B cell (primary cell): ENCODE measurements around the gene SDHAF2. TPM values are rescaled to one million over a fixed set of nuclear protein-coding genes. Genes with fewer than 3 reads are reported as not detected.
A peak's percentile ranks its signal among the peaks of the same experiment; 100 is the strongest.
"Not testable (repeated sequence)": the region's sequence is repeated elsewhere in the genome, so short reads cannot be mapped to it uniquely, and the experiment has no call there.

ENCODE experiments used
- ATAC-seq: fragments of 200-7000 bp; cut with Tn5 transposase; one replicate; pipeline ENCODE4 v1.10.0; 2021; ENCODE audit warnings: low read depth, mild to moderate bottlenecking, moderate number of reproducible peaks, moderate library complexity
- CTCF ChIA-PET: fragments of 350-600 bp; sonication (Branson Sonifier 250); formaldehyde crosslinking; loops from one replicate; lab custom pipeline; 2021; ENCODE audit warnings: antibody characterized with exemption, inconsistent platforms; lab: Charles Lee
- POLR2A ChIA-PET: fragments of 350-600 bp; sonication (Branson Sonifier 250); formaldehyde crosslinking; loops from one replicate; lab custom pipeline; 2021; ENCODE audit warnings: antibody characterized with exemption; lab: Charles Lee
- DNase-seq: peaks from one replicate; pipeline ENCODE4 v3.0.0; 2013
- H2AFZ ChIP-seq: 2 replicates; pipeline ENCODE4 v1.6.1; 2012; ENCODE audit warnings: mild to moderate bottlenecking, low read depth, low read length; ENCODE audit not compliant: insufficient read depth, poor library complexity, severe bottlenecking
- H3K27ac ChIP-seq, 2 donors: 1 replicate in 1 of 2; 2 replicates in 1 of 2; pipeline ENCODE4 v1.5.1; 2012 to 2013; ENCODE audit warnings: low read length in 2 of 2, mild to moderate bottlenecking in 2 of 2, moderate library complexity in 1 of 2
- H3K27me3 ChIP-seq, 4 experiments: fragments of 200-600 bp in 1 of 4; sonication (generic) in 1 of 4; replicated peaks in 1 of 4; 1 replicate in 2 of 4; 2 replicates in 2 of 4; pipeline versions ENCODE4 v1.6.1 to v1.7.0; 2013 to 2016; ENCODE audit warnings: low read length in 3 of 4, mild to moderate bottlenecking in 2 of 4, mixed read lengths in 1 of 4, moderate library complexity in 1 of 4; ENCODE audit not compliant: insufficient read depth in 4 of 4, control insufficient read depth in 3 of 4; ENCODE audit errors: control extremely low read depth in 1 of 4
- H3K36me3 ChIP-seq, 2 experiments: replicated peaks in 1 of 2; 1 replicate in 1 of 2; 2 replicates in 1 of 2; pipeline versions ENCODE4 v1.6.1 to v1.7.1; 2013; ENCODE audit warnings: low read length in 1 of 2; ENCODE audit not compliant: insufficient read depth in 2 of 2, control insufficient read depth in 1 of 2; ENCODE audit errors: control extremely low read depth in 1 of 2, extremely low read depth in 1 of 2
- H3K4me1 ChIP-seq, 2 donors: fragments of 200-600 bp in 1 of 2; sonication (generic) in 1 of 2; 1 replicate in 1 of 2; 2 replicates in 1 of 2; pipeline versions ENCODE4 v1.5.1 to v1.6.1; 2013 to 2017; ENCODE audit warnings: low read length in 2 of 2; ENCODE audit not compliant: control insufficient read depth in 2 of 2, insufficient read depth in 2 of 2
- H3K4me2 ChIP-seq: replicated peaks from 2 replicates; pipeline ENCODE3; 2012; ENCODE audit warnings: mild to moderate bottlenecking, low read depth, low read length; ENCODE audit not compliant: poor library complexity, severe bottlenecking
- H3K4me3 ChIP-seq, 5 experiments: fragments of 200-600 bp in 1 of 5; sonication (generic) in 1 of 5; 1 replicate in 3 of 5; 2 replicates in 2 of 5; pipeline versions ENCODE4 v1.5.1 to v1.7.0; 2011 to 2016; ENCODE audit warnings: low read length in 4 of 5, mild to moderate bottlenecking in 4 of 5, low read depth in 2 of 5, control low read depth in 1 of 5, moderate library complexity in 1 of 5; ENCODE audit not compliant: insufficient read depth in 1 of 5; ENCODE audit errors: control extremely low read depth in 1 of 5, extremely low read depth in 1 of 5
- H3K79me2 ChIP-seq: fragments of 200-600 bp; sonication (generic); one replicate; pipeline ENCODE4 v1.6.0; 2016; ENCODE audit warnings: low read length; ENCODE audit not compliant: control insufficient read depth, insufficient read depth
- H3K9ac ChIP-seq: fragments of 200-600 bp; sonication (generic); 2 replicates; pipeline ENCODE4 v1.6.1; 2017; ENCODE audit warnings: mild to moderate bottlenecking, low read length, moderate library complexity
- H3K9me3 ChIP-seq, 3 donors: one replicate each; pipeline versions ENCODE4 v1.6.1 to v1.7.1; 2013; ENCODE audit warnings: low read length in 2 of 3; ENCODE audit not compliant: control insufficient read depth in 2 of 3, insufficient read depth in 1 of 3; ENCODE audit errors: control extremely low read depth in 1 of 3
- H4K20me1 ChIP-seq: 2 replicates; pipeline ENCODE4 v1.6.0; 2012; ENCODE audit warnings: mild to moderate bottlenecking, low read length; ENCODE audit not compliant: insufficient read depth, control insufficient read depth, poor library complexity, severe bottlenecking
- H3K27ac Mint-ChIP-seq: one replicate; pipeline ENCODE4 v1.8.0; 2021; ENCODE audit warnings: mixed read lengths
- H3K27me3 Mint-ChIP-seq: one replicate; pipeline ENCODE4 v1.8.0; 2021; ENCODE audit warnings: mixed read lengths
- H3K4me1 Mint-ChIP-seq: one replicate; pipeline ENCODE4 v1.8.0; 2021; ENCODE audit warnings: mixed read lengths
- H3K4me3 Mint-ChIP-seq: one replicate; pipeline ENCODE4 v1.8.0; 2021; ENCODE audit warnings: mixed read lengths
- H3K9me3 Mint-ChIP-seq: one replicate; pipeline ENCODE4 v1.8.0; 2022; ENCODE audit warnings: mixed read lengths; ENCODE audit not compliant: insufficient read depth
- EZH2 ChIP-seq: IDR thresholded peaks from 2 replicates; pipeline ENCODE4 v1.6.1; 2012; ENCODE audit warnings: borderline replicate concordance, low read depth, mild to moderate bottlenecking, moderate library complexity, low read length; ENCODE audit not compliant: insufficient read depth, poor library complexity, severe bottlenecking
- WGBS: methylation state at CpG from one replicate; pipeline ENCODE4 v1.1.5; 2013; ENCODE audit warnings: missing lambda C conversion rate; ENCODE audit not compliant: insufficient coverage; 5-methylcytosine and 5-hydroxymethylcytosine counted together
- intact Hi-C: fragments of 100-400 bp; cut with micrococcal nuclease; formaldehyde crosslinking; loops from one replicate; pipeline ENCODE4 v1.10.0; 2022
- polyA plus RNA-seq: library from polyadenylated mRNA; depleted of rRNA; stranded (reverse); fragments of >200 nt; gene quantifications from 2 replicates; pipeline ENCODE4 v1.2.3, GENCODE V29; 2012
- total RNA-seq, 2 donors: library from RNA; stranded (reverse); fragments of 120-200 nt in 1 of 2; gene quantifications; 1 replicate in 1 of 2; 2 replicates in 1 of 2; pipeline versions ENCODE4 v1.2.3 to v1.2.4, GENCODE V29; 2013 to 2022
- TF ChIP-seq, protein P1 (sequence below): fragments of 200-600 bp; IDR thresholded peaks from one replicate; pipeline ENCODE4 v1.8.0; 2022; ENCODE audit warnings: antibody characterized with exemption, mild to moderate bottlenecking

Gene SDHAF2
- total and polyA plus RNA-seq, 2 donors (not counting 1 experiment from before 2014, with no cell fraction given) = 48.9 to 60.8 TPM

DNA sequence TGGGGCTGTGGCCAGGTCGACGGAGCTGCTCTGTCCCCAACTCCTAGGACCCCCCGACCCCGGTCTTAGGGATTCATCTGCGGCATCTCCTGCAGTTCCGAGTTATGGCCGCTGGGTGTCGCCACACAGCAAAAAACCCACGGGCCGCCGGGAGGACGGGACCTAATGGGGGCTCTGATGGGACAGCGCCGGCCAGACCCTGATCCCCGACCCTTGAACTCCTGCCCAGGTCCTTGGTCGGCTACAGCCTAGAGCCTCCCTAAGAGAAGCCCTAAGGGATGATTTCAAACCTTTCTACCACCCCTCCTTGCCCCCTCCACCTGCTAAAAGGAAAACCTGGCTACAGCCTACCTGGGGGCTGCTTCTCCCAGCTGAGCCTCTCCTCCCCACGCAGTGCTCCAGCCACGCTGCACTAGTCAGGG is 47.8 kb downstream of the SDHAF2 start:
- Histone ChIP-seq H3K9me3 (no peaks in the 10 kb centered on the region), H3K27ac (no peak overlapping the region), H3K4me3 (no peak overlapping the region), H3K4me1 (peaks cover 0 to 6% of the 10 kb centered on the region in 2 donors), H3K4me2 (peak overlapping the region; percentile 36), H2AFZ (no peak overlapping the region), H4K20me1 (no peaks in the 10 kb centered on the region), H3K27me3 (peaks cover 0 to 15% (median 0%) of the 10 kb centered on the region in 4 experiments), H3K36me3 (peaks cover 0 to 1% of the 10 kb centered on the region in 2 experiments), H3K9ac (no peak overlapping the region), H3K79me2 (no peaks in the 10 kb centered on the region)
- ChIA-PET POLR2A (no interaction called here), CTCF (interaction anchor here (1.0 to 6.9 kb wide), 8 partner anchors 9 to 216 kb away, joined by 3 to 62 read pairs (median 8); no protein-coding TSS in a partner anchor)
- Mint-ChIP-seq H3K9me3 (no peaks in the 10 kb centered on the region), H3K4me1 (peaks cover 2% of the 10 kb centered on the region), H3K27me3 (peaks cover 7% of the 10 kb centered on the region), H3K27ac (no peak overlapping the region), H3K4me3 (no peak overlapping the region)
- WGBS = 7% methylated on average over 18 of the region's 18 CpGs
- TF ChIP-seq, protein P1, sequence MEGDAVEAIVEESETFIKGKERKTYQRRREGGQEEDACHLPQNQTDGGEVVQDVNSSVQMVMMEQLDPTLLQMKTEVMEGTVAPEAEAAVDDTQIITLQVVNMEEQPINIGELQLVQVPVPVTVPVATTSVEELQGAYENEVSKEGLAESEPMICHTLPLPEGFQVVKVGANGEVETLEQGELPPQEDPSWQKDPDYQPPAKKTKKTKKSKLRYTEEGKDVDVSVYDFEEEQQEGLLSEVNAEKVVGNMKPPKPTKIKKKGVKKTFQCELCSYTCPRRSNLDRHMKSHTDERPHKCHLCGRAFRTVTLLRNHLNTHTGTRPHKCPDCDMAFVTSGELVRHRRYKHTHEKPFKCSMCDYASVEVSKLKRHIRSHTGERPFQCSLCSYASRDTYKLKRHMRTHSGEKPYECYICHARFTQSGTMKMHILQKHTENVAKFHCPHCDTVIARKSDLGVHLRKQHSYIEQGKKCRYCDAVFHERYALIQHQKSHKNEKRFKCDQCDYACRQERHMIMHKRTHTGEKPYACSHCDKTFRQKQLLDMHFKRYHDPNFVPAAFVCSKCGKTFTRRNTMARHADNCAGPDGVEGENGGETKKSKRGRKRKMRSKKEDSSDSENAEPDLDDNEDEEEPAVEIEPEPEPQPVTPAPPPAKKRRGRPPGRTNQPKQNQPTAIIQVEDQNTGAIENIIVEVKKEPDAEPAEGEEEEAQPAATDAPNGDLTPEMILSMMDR = peak; percentile 95
- TF ChIP-seq EZH2 = no peak
- peak; percentile 69 for DNase-seq
- intact Hi-C loops = loop anchor here (1.0 to 2.0 kb wide), 2 partner anchors 40 to 255 kb away; no protein-coding TSS in a partner anchor
- peak; percentile 62 for ATAC-seq

DNA sequence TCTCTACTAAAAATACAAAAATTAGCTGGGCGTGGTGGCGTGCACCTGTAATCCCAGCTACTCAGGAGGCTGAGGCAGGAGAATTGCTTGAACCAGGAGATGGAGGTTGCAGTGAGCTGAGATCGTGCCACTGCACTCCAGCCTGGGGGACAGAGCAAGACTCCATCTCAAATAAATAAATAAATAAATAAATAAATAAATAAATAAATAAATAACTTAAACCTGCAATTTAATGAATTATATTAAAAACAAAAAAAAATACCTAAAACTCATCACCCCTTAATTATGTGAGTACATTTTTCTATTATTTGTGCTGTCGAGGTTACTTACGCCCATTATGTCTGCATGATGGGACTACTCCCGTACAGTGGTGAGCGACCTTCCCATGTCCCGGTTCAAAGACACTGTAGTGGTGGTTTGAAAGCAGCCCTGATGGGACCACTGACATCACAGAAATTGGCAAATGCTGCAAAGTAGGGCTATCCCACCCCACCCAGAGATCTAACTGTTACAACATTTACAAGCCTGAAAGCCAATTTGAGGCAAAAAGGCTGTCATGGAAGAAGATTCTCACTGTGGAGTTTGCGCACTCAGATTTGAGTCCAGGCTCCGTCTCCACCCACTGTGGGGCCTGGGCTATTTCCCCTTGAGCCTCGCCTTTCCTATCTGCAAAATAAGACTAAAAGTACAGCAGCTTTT is 49.6 kb downstream of the SDHAF2 start:
- H3K4me1 Mint-ChIP-seq, H3K27ac Mint-ChIP-seq, H3K27ac ChIP-seq, H4K20me1 ChIP-seq, H3K9ac ChIP-seq, H3K9me3 Mint-ChIP-seq, ATAC-seq, POLR2A ChIA-PET, H3K79me2 ChIP-seq, H3K4me3 Mint-ChIP-seq, H3K4me3 ChIP-seq, H3K9me3 ChIP-seq, H3K4me1 ChIP-seq, H3K4me2 ChIP-seq, H3K36me3 ChIP-seq, DNase-seq, H2AFZ ChIP-seq: not testable (repeated sequence)
- peaks cover 0 to 15% (median 0%) of the 10 kb centered on the region in 4 experiments for H3K27me3 ChIP-seq
- 96% methylated on average over 7 of the region's 11 CpGs for WGBS
- intact Hi-C loops = loop anchor here (2.0 kb wide), 1 partner anchor 253 kb away; no protein-coding TSS in a partner anchor
- CTCF ChIA-PET = interaction anchor here (0.9 to 6.9 kb wide), 5 partner anchors 26 to 159 kb away, joined by 3 to 62 read pairs (median 18); no protein-coding TSS in a partner anchor
- H3K27me3 Mint-ChIP-seq = peaks cover 11% of the 10 kb centered on the region
